NB4 (cell line): ENCODE measurements around the gene ZNF236.

ENCODE experiments used
- CTCF ChIP-seq: IDR thresholded peaks from one replicate; pipeline ENCODE4 v1.5.1; 2012; ENCODE audit warnings: low read depth, low read length
- MAX ChIP-seq: IDR thresholded peaks from 2 replicates; pipeline ENCODE4 v1.6.1; 2011; ENCODE audit warnings: low read depth, low read length

GRCh38 chr18:76985951-76986236 is 163.5 kb downstream of the ZNF236 start:
- TF ChIP-seq CTCF = no peak
- no peak for TF ChIP-seq MAX
